Trophoblast cell (in vitro differentiated cells and primary cell): ENCODE measurements around the gene USP31.

Source experiments
- DNase-seq, 2 donors: peaks; one replicate each; pipeline ENCODE4 v3.0.0-alpha.2; 2016
- H2AFZ ChIP-seq: 2 replicates; pipeline ENCODE4 v1.6.1; 2013; ENCODE audit warnings: low read length, moderate library complexity, mild to moderate bottlenecking; ENCODE audit not compliant: insufficient read depth, poor library complexity
- H2AK5ac ChIP-seq: 2 replicates; pipeline ENCODE4 v1.6.1; 2013; ENCODE audit warnings: mild to moderate bottlenecking, low read length
- H2BK120ac ChIP-seq: 2 replicates; pipeline ENCODE4 v1.6.1; 2013; ENCODE audit warnings: low read length, mild to moderate bottlenecking, moderate library complexity; ENCODE audit not compliant: insufficient read depth, poor library complexity
- H2BK12ac ChIP-seq: 2 replicates; pipeline ENCODE4 v1.6.1; 2013; ENCODE audit warnings: mild to moderate bottlenecking, low read length, moderate library complexity
- H2BK5ac ChIP-seq: 2 replicates; pipeline ENCODE4 v1.6.1; 2013; ENCODE audit warnings: low read length, low read depth, moderate library complexity, mild to moderate bottlenecking; ENCODE audit not compliant: poor library complexity
- H3K14ac ChIP-seq: 2 replicates; pipeline ENCODE4 v1.6.1; 2013; ENCODE audit warnings: mild to moderate bottlenecking, low read length
- H3K18ac ChIP-seq: 2 replicates; pipeline ENCODE4 v1.6.1; 2013; ENCODE audit warnings: mild to moderate bottlenecking, low read length
- H3K23ac ChIP-seq: 2 replicates; pipeline ENCODE4 v1.6.1; 2013; ENCODE audit warnings: low read length
- H3K27ac ChIP-seq: 2 replicates; pipeline ENCODE4 v1.5.1; 2013; ENCODE audit warnings: low read depth, mild to moderate bottlenecking, inconsistent platforms, low read length, moderate library complexity
- H3K27me3 ChIP-seq: 2 replicates; pipeline ENCODE4 v1.6.1; 2013; ENCODE audit warnings: inconsistent platforms, mild to moderate bottlenecking, low read length, moderate library complexity; ENCODE audit not compliant: insufficient read depth
- H3K36me3 ChIP-seq, 2 experiments: 1 replicate in 1 of 2; 2 replicates in 1 of 2; pipeline ENCODE4 v1.6.1; 2013; ENCODE audit warnings: low read length in 2 of 2, mild to moderate bottlenecking in 2 of 2, moderate library complexity in 1 of 2; ENCODE audit not compliant: insufficient read depth in 2 of 2, control insufficient read depth in 1 of 2
- H3K4ac ChIP-seq: 2 replicates; pipeline ENCODE4 v1.6.1; 2013; ENCODE audit warnings: low read depth, mild to moderate bottlenecking, low read length, moderate library complexity
- H3K4me1 ChIP-seq, 2 experiments: 1 replicate in 1 of 2; 2 replicates in 1 of 2; pipeline ENCODE4 v1.6.1; 2013; ENCODE audit warnings: low read length in 2 of 2, mild to moderate bottlenecking in 2 of 2, moderate library complexity in 1 of 2; ENCODE audit not compliant: insufficient read depth in 2 of 2, control insufficient read depth in 1 of 2
- H3K4me2 ChIP-seq: 2 replicates; pipeline ENCODE4 v1.6.1; 2013; ENCODE audit warnings: inconsistent platforms, mild to moderate bottlenecking, low read length, moderate library complexity
- H3K4me3 ChIP-seq: 2 replicates; pipeline ENCODE4 v1.5.1; 2013; ENCODE audit warnings: mild to moderate bottlenecking, low read depth, low read length, inconsistent platforms
- H3K79me1 ChIP-seq: one replicate; pipeline ENCODE4 v1.6.1; 2013; ENCODE audit warnings: low read length
- H3K79me2 ChIP-seq: 2 replicates; pipeline ENCODE4 v1.6.1; 2013; ENCODE audit warnings: low read length, mild to moderate bottlenecking; ENCODE audit not compliant: control insufficient read depth, insufficient read depth, poor library complexity
- H3K9ac ChIP-seq: 2 replicates; pipeline ENCODE4 v1.6.1; 2013; ENCODE audit warnings: mild to moderate bottlenecking, low read length
- H3K9me3 ChIP-seq: 2 replicates; pipeline ENCODE4 v1.6.1; 2013; ENCODE audit warnings: low read depth, mild to moderate bottlenecking, control low read depth, inconsistent platforms, low read length; ENCODE audit not compliant: insufficient read depth
- H4K12ac ChIP-seq: 2 replicates; pipeline ENCODE4 v1.6.1; 2013; ENCODE audit warnings: low read depth, mild to moderate bottlenecking, low read length, moderate library complexity
- H4K8ac ChIP-seq: 2 replicates; pipeline ENCODE4 v1.6.1; 2013; ENCODE audit warnings: low read depth, mild to moderate bottlenecking, low read length, moderate library complexity
- H4K91ac ChIP-seq: one replicate; pipeline ENCODE4 v1.6.1; 2013; ENCODE audit warnings: low read depth, mild to moderate bottlenecking, low read length, moderate library complexity
- WGBS: extraction: QIAGEN DNeasy Blood & Tissue Kit; methylation state at CpG from one replicate; pipeline ENCODE4 v1.1.7; 2013; ENCODE audit warnings: missing lambda C conversion rate; ENCODE audit not compliant: insufficient read length, insufficient coverage; ENCODE audit errors: extremely low coverage; 5-methylcytosine and 5-hydroxymethylcytosine counted together

USP31 gene

DNA sequence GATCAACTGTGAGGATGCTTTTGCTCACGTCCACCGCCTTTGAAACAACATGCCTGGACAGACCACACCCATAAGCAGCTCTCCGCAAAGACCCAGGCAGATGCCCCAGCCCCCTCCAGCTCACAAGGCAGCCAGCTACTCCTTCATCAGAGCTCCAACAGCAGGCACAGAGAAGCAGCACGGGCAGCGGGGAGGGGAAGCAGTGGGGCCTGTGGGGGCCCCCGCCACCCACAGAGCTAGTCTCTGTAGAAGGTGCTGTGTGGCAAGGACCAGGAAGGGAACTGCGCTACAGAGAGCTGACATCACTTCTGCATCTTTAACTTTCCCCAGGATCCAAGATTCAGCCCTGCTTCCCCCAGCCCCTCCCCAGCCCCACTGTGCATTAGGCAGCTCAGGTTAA, 23.3 kb upstream of the USP31 start:
- Histone ChIP-seq H4K8ac (no peak overlapping the region), H3K14ac (no peak overlapping the region), H3K27ac (no peak overlapping the region), H4K12ac (no peak overlapping the region), H3K27me3 (no peaks in the 10 kb centered on the region), H3K79me2 (no peaks in the 10 kb centered on the region), H2BK5ac (no peak overlapping the region), H3K9me3 (no peaks in the 10 kb centered on the region), H3K9ac (no peak overlapping the region), H3K4ac (no peak overlapping the region), H3K4me3 (no peak overlapping the region), H3K18ac (no peak overlapping the region), H3K4me1 (no peaks in the 10 kb centered on the region), H2AFZ (no peak overlapping the region), H2BK12ac (no peak overlapping the region), H4K91ac (no peak overlapping the region), H3K36me3 (no peaks in the 10 kb centered on the region), H3K79me1 (no peaks in the 10 kb centered on the region), H2BK120ac (no peak overlapping the region), H2AK5ac (no peak overlapping the region), H3K23ac (no peak overlapping the region), H3K4me2 (no peak overlapping the region)
- no CpG with 5 or more reads among the region's 7 CpGs for WGBS
- DNase-seq = no peak

DNA sequence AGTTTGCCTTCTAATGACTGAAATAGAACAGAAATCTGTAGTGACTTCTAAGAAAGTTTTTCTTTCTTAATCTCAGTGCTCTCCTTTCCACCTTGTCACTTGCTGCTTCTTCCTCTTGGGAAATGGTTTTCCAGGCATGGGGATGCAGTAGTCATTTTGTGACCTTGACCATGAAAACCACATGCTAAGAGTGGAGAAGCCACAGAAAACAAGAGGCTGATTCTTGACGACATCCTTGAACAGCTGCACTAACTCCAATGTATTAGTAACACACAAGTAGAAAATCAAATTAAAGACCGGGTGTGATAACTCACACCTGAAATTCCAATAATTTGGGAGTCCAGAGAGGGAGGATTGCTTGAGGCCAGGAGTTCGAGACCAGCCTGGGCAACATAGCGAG, 15.5 kb upstream of the USP31 start:
- Histone ChIP-seq H2AK5ac (no peak overlapping the region), H4K12ac (no peak overlapping the region), H3K14ac (no peak overlapping the region), H3K4ac (no peak overlapping the region), H3K4me1 (no peaks in the 10 kb centered on the region), H3K27me3 (no peaks in the 10 kb centered on the region), H3K79me2 (no peaks in the 10 kb centered on the region), H3K4me3 (no peak overlapping the region), H3K9me3 (no peaks in the 10 kb centered on the region), H4K91ac (no peak overlapping the region), H3K36me3 (no peaks in the 10 kb centered on the region), H3K4me2 (no peak overlapping the region), H2BK12ac (no peak overlapping the region), H3K18ac (no peak overlapping the region), H3K27ac (no peak overlapping the region), H3K79me1 (no peaks in the 10 kb centered on the region), H3K9ac (no peak overlapping the region), H4K8ac (no peak overlapping the region), H2BK5ac (no peak overlapping the region), H2AFZ (no peak overlapping the region), H3K23ac (no peak overlapping the region), H2BK120ac (no peak overlapping the region)
- WGBS = no CpG with 5 or more reads among the region's 4 CpGs
- DNase-seq = no peak

GRCh38 chr16:23163921-23164320, 14.7 kb upstream of the USP31 start:
- H3K4me3 ChIP-seq = no peak overlapping the region
- no peak overlapping the region for H2BK12ac ChIP-seq
- no peak overlapping the region for H3K18ac ChIP-seq
- H3K9me3 ChIP-seq = no peaks in the 10 kb centered on the region
- no peak overlapping the region for H3K4ac ChIP-seq
- no peak overlapping the region for H3K4me2 ChIP-seq
- H4K12ac ChIP-seq = no peak overlapping the region
- no peak overlapping the region for H3K23ac ChIP-seq
- DNase-seq = no peak
- no peak overlapping the region for H3K9ac ChIP-seq
- no CpG with 5 or more reads among the region's 2 CpGs for WGBS
- no peak overlapping the region for H3K27ac ChIP-seq
- no peaks in the 10 kb centered on the region for H3K79me1 ChIP-seq
- no peaks in the 10 kb centered on the region for H3K79me2 ChIP-seq
- no peaks in the 10 kb centered on the region for H3K36me3 ChIP-seq
- H4K91ac ChIP-seq = no peak overlapping the region
- no peak overlapping the region for H3K14ac ChIP-seq
- H2AFZ ChIP-seq = no peak overlapping the region
- H2AK5ac ChIP-seq = no peak overlapping the region
- no peak overlapping the region for H4K8ac ChIP-seq
- no peaks in the 10 kb centered on the region for H3K4me1 ChIP-seq
- no peaks in the 10 kb centered on the region for H3K27me3 ChIP-seq
- H2BK120ac ChIP-seq = no peak overlapping the region
- H2BK5ac ChIP-seq = no peak overlapping the region

DNA sequence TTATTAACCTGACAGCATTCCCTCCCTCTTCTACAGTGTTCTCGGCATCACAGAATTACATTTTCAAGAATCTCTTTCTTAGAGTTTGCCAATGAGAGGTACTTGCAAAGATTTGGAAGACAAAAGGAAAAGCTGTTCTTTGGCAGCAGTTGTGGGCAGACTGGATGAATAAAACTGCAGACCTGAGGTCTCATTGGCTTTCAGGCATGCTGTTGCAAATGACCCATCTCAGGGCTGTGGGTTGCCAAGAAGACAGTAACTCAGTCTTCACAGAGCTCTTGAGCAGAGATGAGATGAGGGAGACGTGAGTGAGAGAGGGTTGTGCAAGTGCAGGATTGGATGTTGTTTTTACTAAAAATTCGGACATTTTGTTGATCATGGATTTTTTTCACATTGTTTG, 11.3 kb upstream of the USP31 start:
- H3K4me2 ChIP-seq = no peak overlapping the region

More for the DNA sequence above, 11.3 kb upstream of the USP31 start:
- no peak overlapping the region for H4K8ac ChIP-seq
- H3K23ac ChIP-seq = no peak overlapping the region
- H3K4me3 ChIP-seq = no peak overlapping the region
- no peak overlapping the region for H2BK5ac ChIP-seq
- H2AK5ac ChIP-seq = no peak overlapping the region
- no peak overlapping the region for H3K27ac ChIP-seq
- no peak overlapping the region for H3K18ac ChIP-seq
- no peaks in the 10 kb centered on the region for H3K9me3 ChIP-seq
- no peak for DNase-seq
- H3K79me1 ChIP-seq = no peaks in the 10 kb centered on the region
- H3K79me2 ChIP-seq = no peaks in the 10 kb centered on the region
- no peak overlapping the region for H3K14ac ChIP-seq
- no peak overlapping the region for H2BK120ac ChIP-seq
- no peaks in the 10 kb centered on the region for H3K36me3 ChIP-seq
- no peaks in the 10 kb centered on the region for H3K27me3 ChIP-seq
- no peaks in the 10 kb centered on the region for H3K4me1 ChIP-seq
- H3K4ac ChIP-seq = no peak overlapping the region
- WGBS = no CpG with 5 or more reads among the region's 3 CpGs
- no peak overlapping the region for H2AFZ ChIP-seq
- H3K9ac ChIP-seq = no peak overlapping the region
- H4K91ac ChIP-seq = no peak overlapping the region
- no peak overlapping the region for H2BK12ac ChIP-seq
- H4K12ac ChIP-seq = no peak overlapping the region
